ENCODE measurements around the gene HIVEP3.

GRCh38 chr1:41502912-41503311, 415.8 kb downstream of the HIVEP3 start:
- TF ChIP-seq CTCF (IDR thresholded peaks at IDR 0.05) (no peak), EZH2 (IDR thresholded peaks at IDR 0.05) (no peak)
